GM18508 (cell line): ENCODE data around the gene TMEM229B.

ENCODE experiments used
- ATAC-seq: cut with Tn5 transposase; IDR thresholded peaks from one replicate; pipeline ENCODE4 v1.9.1; 2021; ENCODE audit warnings: moderate number of reproducible peaks; ENCODE audit not compliant: insufficient read depth, unreplicated experiment

TMEM229B gene

DNA sequence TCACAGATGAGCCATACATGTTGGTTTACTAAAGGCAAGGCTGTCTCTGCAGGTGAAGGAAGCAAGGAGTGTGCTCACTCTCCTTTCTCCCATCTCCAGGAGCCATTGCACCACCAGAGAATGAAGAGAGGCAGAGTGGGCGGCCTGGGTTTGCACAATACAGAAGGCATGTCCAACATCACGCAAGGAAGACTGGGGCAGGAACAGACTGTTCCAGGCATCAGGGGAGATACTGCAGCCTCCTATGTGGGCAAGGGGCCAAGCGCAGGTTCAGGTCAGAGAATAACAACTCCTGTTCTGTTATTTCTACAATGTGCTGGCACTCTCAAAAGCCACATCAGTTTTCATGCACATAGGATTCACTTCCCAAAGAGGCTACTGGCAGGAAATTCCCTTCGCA lies 1.7 kb upstream of the TMEM229B start:
- no peak for ATAC-seq

DNA sequence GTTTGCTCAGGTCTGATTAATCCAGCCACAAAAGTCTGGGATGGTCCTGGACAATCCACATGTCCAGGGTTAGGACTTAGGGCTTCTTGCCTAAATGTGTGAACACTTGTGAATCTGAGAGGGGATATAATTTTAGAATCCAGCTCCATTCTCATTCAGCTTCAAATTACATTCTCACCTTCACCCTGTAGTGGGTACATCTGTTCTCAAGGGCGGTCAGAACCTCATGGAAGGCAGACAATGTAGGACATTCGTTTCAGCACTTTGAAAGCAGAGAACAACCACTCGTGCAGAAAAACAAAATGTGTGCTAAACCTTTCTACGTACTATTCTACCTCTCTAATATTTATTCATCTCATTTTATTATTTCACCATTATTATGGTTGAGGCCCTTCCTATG lies 1.2 kb downstream of the TMEM229B start:
- no peak for ATAC-seq

DNA sequence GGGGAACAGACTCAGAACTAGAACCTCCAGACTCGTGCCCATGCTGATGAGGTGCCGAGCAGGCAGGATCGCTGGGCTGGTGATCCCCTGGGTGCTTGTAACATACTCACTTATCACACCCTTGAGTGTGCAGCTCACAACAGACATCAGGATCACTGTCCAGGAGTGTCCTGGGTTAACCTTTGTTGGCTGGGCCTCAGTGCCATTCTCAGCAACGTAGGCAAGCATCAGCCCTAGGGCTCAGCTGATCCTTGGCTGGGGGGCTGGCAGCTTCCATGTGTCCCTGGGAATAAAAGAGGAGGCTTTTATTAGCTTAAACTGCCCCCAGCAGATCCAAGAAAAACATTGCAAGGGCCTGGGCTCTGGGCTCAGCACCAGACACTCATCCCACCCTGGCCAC lies 1.6 kb downstream of the TMEM229B start:
- ATAC-seq = no peak

DNA sequence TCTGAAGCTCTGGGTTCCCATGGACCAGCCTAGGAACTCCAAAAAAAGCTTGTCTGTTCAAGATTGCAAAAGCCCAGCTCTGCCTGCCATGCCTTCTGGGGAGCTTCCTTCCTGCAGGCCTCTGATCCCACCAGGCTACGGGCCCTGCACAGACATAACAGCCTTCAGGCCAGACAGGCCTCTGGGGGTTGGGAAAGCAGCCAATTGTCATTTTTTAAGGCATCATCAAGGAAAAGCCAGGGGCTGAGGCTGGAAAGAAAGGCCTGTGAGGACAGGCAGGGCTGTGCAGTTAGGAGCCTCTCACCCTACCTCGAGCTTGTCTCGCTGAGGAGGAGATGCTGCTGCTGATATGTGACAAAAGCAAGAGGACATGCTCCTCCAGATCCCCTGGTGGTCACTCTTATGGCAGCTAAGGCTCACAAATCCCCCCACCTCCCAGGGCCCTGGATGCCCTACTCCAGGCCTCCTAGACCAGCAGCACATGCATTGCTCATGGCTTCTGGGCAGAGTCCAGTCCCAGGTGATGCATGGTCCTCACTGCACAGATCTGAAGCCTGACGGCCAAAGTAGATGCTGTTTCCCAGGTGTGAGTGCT lies 2.9 kb downstream of the TMEM229B start:
- ATAC-seq = no peak

DNA sequence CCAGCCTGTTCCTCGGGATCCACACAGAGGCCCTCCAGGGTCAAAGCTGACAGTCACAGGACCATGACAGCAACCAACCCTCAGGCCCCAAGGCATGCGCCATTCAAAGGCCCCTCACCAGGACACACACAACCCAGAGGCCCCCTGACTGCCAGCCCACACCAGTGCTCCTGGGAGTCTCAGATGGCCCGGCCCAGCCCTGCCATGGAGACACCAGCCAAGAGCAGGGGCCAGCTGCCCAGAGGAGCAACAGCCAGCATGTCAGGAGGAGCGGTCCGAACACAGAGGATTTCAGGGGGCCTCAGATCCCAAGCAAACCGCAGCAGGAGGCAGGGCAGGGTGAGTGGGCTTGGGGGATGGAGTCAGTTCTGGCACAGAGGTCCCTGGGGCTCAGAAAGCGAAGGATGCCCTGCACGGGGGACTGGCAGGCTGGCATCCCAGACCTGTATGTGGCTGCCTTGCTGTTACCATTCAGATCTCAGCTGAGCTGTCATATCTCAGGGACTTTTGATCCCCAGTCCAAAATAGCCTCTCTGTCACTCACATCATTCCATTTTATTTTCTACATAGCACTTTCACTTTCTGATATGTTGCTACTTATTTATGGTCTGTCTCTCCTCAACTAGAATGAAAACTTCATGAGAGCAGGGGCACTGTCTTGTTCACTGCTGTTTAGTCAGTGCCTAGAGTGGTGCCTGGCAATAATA lies 4.8 kb downstream of the TMEM229B start:
- no peak for ATAC-seq

DNA sequence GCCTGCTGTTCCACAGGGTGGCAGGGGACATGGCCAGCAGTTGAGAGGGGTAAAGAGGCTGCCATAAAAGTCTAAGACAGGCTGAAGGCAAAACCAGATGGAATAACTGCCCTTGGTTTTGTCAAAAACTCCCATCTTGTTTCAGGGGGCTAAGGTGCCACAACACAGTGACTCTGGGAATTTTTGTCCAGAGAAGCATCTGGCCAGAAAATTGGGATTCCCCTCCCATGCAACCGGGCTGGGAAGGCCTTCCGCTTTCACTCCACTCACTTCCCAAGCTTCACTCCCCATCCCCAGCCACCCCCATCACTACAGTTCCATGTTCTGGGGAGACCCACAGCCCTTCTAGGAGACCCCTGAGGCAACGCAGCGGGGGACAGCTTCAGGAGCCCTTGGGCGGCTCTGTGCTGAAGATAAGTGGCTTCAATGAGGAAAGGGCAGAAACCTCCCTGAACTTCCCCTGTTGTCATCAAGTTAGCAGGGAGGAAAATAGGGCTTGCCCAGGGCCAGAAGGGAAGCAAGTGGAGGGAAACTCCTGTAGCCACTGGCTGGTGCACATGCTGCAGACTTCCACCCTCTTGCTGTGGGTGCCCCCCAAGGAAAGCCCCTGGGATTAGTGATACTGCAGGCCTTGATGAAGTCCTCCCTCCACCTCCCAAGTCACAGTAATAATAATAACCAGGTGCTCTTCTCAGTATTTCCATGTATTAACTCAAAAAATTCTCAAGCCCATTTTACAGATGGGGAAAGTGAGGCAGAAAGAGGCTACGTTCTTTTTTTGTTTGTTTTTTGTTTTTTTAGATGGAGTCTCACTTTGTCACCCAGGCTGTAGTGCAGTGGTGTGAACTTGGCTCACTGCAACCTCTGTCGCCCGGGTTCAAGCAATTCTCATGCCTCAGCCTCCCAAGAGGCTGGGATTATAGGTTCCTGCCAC lies 6.0 kb downstream of the TMEM229B start:
- no peak for ATAC-seq

DNA sequence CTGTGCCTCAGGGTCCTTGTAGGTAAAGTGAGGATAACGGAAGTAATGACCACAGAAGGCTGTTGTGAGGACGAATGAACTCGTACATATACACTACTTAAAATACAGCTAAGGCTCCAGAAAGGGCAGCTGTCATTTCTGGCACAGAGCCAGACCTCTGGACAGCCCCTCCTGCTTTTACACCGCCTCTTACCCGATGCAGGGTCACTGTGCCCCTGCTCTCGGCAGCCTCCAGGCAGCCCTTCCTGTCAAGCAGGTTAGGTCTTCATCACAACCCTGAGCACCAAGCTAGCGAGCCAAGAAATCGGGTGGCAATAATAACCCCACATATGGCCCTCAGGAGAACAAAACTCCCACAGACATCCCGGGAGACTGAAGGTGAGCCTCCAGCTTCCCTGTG lies 8.5 kb downstream of the TMEM229B start:
- no peak for ATAC-seq

DNA sequence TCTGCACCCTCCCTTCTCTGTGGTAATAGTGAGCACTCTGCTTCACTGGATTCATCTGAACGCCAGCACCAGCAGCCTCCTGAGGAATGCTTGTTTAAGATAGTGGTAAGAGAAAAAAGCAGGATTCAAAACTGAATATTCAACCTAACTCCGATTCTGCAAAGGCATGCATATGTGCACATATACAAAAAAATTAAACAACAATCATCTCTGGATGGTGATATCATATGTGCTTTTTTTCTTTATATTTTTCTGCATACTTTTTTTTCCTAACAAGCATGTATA lies 9.8 kb downstream of the TMEM229B start:
- ATAC-seq = no peak

DNA sequence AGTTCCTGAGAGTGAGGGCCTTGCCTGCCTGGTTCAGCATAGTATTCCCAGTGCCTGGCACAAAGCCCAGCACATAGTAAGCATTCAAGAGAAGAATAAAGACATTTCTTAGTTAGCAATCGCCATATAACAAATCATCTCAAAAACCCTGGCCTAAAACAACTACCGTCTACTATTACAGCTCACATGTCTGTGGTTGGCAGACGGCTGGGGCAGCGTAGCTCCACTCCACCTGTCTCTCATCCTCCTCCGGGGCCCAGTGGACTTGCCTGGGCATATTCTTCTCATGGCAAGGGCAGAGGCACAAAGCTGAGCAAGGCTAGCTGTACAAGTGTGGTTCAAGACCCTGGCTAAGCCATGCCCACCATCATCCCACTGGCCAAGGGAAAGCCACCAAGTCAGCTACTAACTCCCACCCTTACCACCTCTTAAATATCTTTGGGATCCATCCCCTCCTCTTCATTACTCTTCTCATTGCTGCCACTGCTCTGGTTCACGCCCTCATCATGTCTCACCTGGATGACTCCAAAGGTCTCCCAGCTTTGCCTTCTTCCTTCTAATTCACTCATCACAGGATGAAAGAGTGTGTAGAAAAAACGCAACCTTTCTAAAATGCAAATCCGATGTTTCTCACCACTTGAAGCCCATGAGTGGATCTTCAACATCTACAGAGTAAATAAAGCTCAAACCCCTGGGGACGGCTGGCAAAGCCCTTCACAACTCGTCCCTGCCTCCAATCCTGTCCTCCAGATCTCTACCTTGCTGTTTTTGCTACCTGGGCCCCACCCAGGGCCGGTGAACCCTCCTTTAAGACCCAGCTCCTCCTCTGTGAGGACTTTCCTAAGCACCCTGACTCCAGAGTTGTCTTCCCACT lies 10.4 kb downstream of the TMEM229B start:
- ATAC-seq = no peak

DNA sequence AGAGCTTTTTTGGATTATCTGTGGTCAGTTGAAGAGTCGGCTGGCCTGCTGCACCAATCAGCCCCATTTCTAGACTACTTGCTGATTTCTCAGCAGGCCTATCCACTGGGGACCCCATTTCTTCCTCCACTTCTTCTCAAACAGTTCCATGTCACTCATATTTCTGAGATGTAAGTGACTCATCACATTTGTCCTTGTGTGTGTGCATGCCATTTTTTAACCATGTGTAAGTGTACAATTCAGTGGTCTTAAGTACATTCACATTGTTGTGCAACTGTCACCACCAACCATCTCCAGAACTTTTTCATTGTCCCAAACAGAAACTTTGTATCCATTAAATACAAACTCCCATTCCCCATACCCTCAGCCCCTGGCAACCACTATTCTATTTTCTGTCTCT lies 14.2 kb downstream of the TMEM229B start:
- no peak for ATAC-seq

DNA sequence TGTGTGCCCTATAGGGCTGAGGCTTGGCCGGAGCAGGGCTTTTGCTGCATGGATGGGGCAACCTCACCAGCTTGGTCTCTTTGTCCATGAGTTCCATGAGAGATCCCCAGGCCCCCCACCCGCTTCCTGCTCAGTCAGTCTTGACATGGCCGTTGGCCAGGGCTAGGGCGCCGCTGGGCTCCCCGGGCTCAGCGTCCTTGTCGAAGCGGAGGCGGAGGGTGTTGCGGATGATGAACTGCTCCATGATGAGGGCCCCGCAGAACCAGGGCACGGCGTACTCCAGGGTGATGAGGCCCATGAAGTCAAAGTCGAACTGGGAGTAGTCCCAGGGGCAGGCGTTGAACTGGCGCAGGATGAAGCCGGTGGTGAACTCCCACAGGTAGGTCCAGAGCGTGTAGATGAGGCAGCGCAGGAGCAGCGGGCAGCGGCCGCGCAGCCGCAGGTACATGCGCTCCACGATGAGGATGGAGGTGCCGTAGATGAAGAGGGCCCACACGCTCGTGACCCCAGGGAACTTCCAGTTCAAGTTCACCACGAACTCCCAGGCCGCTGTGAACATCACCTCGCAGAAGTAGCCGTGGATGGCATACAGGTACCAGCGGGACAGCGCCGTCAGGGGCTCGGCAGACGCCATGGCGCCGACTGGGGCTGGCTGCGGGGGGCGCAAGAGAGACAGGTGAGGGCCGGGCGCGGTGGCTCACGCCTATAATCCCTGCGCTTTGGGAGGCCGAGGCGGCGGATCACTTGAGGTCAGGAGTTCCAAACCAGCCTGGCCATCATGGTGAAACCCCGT lies 15.0 kb downstream of the TMEM229B start:
- ATAC-seq = no peak

DNA sequence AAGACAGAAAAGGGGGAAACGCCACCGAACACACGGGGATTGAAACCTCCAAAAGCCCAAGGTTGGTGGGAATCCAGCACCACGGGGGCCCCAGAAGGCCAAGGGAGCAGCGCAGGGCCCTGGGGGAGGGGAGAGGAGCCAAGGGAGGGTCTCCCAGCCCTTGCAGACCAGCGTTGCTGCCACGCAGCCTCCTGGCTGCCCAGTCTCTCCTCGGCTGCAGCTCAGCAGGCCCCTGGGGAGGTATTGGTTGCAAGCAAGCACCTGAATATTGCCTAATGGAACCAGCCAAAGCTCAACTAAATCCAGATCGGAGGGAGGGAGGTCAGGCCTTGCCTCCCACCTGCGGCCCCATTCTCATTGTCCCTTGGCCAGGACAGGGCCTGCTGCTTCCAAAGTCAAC lies 15.8 kb downstream of the TMEM229B start:
- ATAC-seq = no peak

DNA sequence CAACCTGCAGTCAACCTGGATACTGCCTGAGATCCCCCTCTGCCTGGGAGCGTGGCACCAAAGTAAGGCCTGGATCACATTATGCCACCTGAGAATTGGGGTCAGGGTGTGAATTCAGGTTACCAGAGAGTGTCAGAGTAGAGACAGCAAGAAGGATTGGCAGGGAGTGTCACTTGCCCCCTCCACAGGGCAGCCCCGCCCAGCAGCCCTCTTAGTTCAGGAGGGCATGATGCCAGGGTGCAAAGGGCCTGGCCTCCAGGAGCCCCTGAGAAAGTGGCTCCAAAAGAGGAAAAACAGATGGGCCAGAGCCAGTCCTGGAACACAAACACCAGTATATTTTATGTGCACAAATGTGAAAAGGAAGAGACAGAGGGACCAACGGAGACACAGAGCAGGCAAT lies 18.6 kb downstream of the TMEM229B start:
- ATAC-seq = no peak

DNA sequence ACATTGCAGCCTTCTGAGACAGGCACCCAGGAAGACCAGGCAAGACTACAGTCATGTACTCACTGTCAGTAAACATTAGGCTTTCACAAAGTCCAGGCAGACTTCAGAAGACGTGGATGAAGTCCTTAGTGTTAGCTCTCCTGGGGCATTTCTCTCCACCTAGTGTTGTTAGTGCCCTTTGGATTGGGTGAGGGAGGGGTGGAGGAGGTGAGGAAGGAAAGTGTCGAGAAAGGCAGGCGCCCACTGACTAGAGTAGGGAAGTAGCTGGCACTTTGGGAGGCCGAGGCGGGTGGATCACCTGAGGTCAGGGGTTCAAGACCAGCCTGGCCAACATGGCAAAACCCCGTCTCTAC lies 20.2 kb downstream of the TMEM229B start:
- ATAC-seq = no peak

DNA sequence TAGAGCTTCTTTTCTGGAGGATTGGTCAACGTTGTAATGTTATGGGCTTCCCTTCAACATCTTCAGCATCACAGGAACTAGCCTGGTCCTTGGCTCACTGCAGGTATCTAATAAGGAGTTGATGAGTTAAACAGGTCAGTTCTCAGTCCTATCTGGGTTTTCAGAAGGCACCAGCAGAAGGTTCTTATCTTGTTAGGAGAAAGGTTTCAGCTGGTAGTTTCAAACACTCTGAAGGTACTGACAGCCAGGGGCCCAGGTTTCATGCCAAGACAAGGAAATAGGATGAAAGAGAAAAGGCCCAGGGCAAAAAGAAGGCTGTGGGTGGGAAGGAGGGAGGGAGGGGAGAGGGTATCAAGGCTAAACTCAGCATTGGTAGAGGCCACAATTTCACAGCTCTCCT lies 21.4 kb downstream of the TMEM229B start:
- no peak for ATAC-seq

DNA sequence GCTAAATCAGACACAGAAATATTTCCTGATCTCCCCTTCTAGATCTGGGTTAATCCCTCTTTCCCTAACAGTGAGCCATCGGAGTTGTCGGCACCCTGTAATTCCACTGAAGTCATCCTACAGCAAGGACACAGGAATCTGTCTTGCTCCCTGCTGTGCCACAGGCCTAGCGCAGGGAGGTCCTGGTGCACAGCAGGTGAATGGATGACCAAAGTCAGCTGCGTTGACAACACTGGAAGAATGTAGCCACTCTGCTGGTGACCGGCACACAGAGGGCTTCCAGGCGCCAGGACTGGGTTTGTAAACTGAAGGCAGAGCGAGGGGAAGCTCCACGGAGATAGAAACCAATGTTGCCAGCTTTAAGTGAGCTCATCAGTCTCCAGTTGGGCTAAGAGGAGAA lies 23.6 kb downstream of the TMEM229B start:
- ATAC-seq = no peak

DNA sequence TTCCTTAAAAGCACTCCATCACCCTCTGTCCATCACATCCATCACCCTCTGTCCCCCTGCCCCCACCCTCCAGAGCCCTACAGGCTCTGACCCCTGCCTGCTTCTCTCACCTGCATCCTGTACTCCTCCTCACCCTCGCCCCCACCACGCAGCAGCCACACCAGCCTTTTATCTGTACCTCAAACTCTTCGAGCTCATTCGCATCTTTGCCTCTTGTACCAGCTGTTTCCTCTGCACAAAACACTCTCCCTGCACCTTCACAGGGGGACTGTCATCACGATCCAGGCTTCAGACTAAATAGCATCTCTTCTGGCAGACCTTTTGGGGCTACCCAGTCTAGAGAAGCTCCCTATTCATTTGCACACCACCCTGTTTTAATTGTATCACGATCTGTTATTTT lies 24.1 kb downstream of the TMEM229B start:
- ATAC-seq = no peak

DNA sequence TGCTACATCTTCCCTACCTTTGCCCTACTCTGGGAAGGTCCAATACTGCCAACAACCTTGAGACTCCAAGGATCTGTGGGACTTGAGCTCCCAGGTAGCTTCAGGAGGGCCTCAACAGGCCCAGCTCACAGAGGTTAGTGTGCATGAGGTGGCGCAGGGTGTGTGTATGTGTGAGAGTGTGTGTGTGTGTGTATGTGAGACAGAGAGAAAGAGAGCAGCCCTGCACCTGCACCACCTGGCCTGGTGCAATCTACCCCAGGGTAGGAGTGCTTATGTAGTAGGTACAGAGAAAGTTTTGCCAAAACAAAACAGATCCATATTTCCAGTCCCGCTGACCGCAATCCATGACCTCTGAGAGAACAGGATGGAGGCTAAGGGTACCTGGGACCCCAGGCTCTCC lies 24.6 kb downstream of the TMEM229B start:
- ATAC-seq = no peak

DNA sequence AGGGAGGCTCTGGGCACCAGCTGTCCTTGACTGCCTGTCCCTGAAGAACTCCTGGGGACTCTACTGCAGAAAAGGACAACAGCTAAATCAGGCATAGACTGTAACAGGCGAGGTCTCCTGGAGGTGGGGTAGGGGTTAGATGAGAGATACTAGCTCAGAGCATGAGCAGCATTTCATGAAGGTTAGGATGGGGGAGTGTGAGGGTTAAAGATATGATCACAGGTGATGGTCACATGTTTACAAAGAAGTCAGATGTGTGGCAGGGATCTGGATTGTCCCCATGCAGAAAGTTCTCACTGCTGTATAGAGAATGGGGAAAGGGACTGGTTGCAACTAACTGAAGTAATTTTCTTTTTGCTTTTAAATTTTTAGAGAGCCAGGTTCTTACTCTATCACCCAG lies 26.5 kb downstream of the TMEM229B start:
- no peak for ATAC-seq
